Kidney (tissue), 14 donors: Measurements from ENCODE around the gene GNA12. TPM values are rescaled to one million over a fixed set of nuclear protein-coding genes. Genes with fewer than 3 reads are reported as not detected.

Experiments used
- DNase-seq, 5 donors: peaks; one replicate each; pipeline ENCODE4 v3.0.0-alpha.2; 2013 to 2020
- FAIRE-seq: peaks from 2 replicates; lab custom pipeline; 2012; peaks lifted over from hg19 to GRCh38; lab: Jason Lieb, UNC
- H3K27ac ChIP-seq, 2 donors: one replicate each; pipeline ENCODE4 v1.7.0; 2013; ENCODE audit warnings: low read depth in 2 of 2, low read length in 2 of 2, inconsistent platforms in 1 of 2
- H3K27me3 ChIP-seq: one replicate; pipeline ENCODE4 v1.7.1; 2013; ENCODE audit warnings: low read length, inconsistent platforms; ENCODE audit not compliant: control insufficient read depth, insufficient read depth
- H3K36me3 ChIP-seq, 3 donors: one replicate each; pipeline versions ENCODE4 v1.7.0 to v1.7.1; 2013; ENCODE audit warnings: low read length in 3 of 3, control low read depth in 1 of 3, inconsistent platforms in 1 of 3; ENCODE audit not compliant: insufficient read depth in 3 of 3, control insufficient read depth in 2 of 3
- H3K4me1 ChIP-seq, 3 donors: one replicate each; pipeline versions ENCODE4 v1.7.0 to v1.7.1; 2013; ENCODE audit warnings: low read length in 3 of 3, inconsistent platforms in 1 of 3, low read depth in 1 of 3; ENCODE audit not compliant: control insufficient read depth in 2 of 3, insufficient read depth in 2 of 3
- H3K4me3 ChIP-seq, 3 donors: one replicate each; pipeline versions ENCODE4 v1.7.0 to v1.8.1; 2013; ENCODE audit warnings: low read length in 3 of 3, control low read depth in 1 of 3, inconsistent platforms in 1 of 3
- H3K9ac ChIP-seq, 3 donors: one replicate each; pipeline versions ENCODE4 v1.7.0 to v1.7.1; 2013; ENCODE audit warnings: low read length in 3 of 3, control low read depth in 1 of 3, inconsistent platforms in 1 of 3
- H3K9me3 ChIP-seq, 3 donors: one replicate each; pipeline versions ENCODE4 v1.7.0 to v1.7.1; 2013; ENCODE audit warnings: low read length in 3 of 3, control low read depth in 1 of 3, inconsistent platforms in 1 of 3; ENCODE audit not compliant: control insufficient read depth in 2 of 3, insufficient read depth in 1 of 3
- CTCF ChIP-seq: IDR thresholded peaks from 3 replicates; pipeline ENCODE4 v1.5.1; 2012; ENCODE audit warnings: mild to moderate bottlenecking, moderate library complexity, borderline replicate concordance; ENCODE audit not compliant: insufficient read depth; ENCODE audit errors: extremely low read depth
- intact Hi-C: fragments of 100-400 bp; cut with DNase I; formaldehyde crosslinking; loops from one replicate; pipeline ENCODE4 v1.11.1; 2022
- polyA plus RNA-seq: library from polyadenylated mRNA; stranded (reverse); fragments of 350-450 nt; fragmentation: Illumina TruSeq; extraction: RNeasy Lipid Tissue Mini Kit (QIAGEN cat#74804); gene quantifications from one replicate; pipeline ENCODE4 v1.2.3, GENCODE V29; 2014; ENCODE audit warnings: low read depth, low replicate concordance; ENCODE audit not compliant: insufficient read depth
- total RNA-seq: library from RNA; stranded (reverse); fragmentation: NEBNext Ultra II Directional; extraction: Animal tissue kit (Norgen Biotek cat#: 25700); gene quantifications from one replicate; pipeline ENCODE4 v1.2.1, GENCODE V29; 2021
- donor health status: control.
- donor health status: control.
- donor health status: control.
- donor health status: control.
- donor health status: control.
- donor health status: DM: yes; HTN: yes; CAD: no.
- donor health status: Normal renal cell carcinoma (clear cell type).

Gene GNA12
- total and polyA plus RNA-seq, 2 donors from 2014 or later: 16.5 to 41.1 TPM

GRCh38 chr7:2878306-2878705, 34.2 kb upstream of the GNA12 start:
- no peak for DNase-seq
- no peak overlapping the region for H3K4me3 ChIP-seq
- H3K4me1 ChIP-seq: no peaks in the 10 kb centered on the region
- no peaks in the 10 kb centered on the region for H3K36me3 ChIP-seq
- FAIRE-seq: no peak
- intact Hi-C loops: no loop called here
- H3K9me3 ChIP-seq: peaks cover 0 to 1% (median 0%) of the 10 kb centered on the region in 3 donors
- H3K27ac ChIP-seq: no peak overlapping the region
- no peak overlapping the region for H3K9ac ChIP-seq
- H3K27me3 ChIP-seq: no peaks in the 10 kb centered on the region
- no peak for TF ChIP-seq CTCF

DNA sequence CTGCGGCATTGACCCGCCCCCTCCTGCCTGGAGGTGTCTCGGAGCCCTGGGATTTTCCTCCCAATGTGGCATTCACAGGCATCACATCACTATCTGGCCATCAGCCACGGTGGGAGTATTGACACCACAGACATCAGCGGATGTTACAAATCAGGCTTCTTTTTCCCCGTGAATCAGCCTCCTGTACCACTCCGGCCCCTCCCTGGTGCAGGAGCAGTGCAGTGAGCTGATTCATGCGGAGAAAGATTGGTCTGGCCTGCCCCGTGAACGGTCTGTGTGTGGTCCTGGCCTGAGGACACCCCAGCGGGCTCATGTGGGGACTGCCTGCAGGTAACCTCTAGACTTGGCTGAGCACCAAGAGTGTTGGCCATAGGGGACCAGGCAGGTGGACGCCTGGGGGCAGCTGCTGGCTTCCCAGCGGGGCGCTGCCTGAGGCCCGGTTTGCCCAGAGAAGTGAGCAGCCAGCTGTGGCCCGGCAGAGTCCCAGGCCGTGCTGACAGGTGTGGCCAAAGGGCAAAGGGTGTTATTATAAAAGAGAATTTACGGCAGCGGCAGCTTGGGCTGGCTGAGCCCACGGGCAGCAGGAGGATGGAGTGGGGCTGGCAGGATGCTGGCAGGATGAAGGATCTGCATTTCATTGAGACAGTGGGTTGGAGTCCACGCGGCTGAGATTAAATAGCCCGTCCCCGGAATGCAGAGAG, 32.1 kb upstream of the GNA12 start:
- no peak overlapping the region for H3K9ac ChIP-seq
- no peaks in the 10 kb centered on the region for H3K36me3 ChIP-seq
- intact Hi-C loops: no loop called here
- H3K27me3 ChIP-seq: no peaks in the 10 kb centered on the region
- FAIRE-seq (no peak), DNase-seq (peak in 4 of 5 donors; percentile 55 to 70 (median 60))
- H3K9me3 ChIP-seq: peaks cover 0 to 1% (median 0%) of the 10 kb centered on the region in 3 donors
- H3K27ac ChIP-seq: no peak overlapping the region
- TF ChIP-seq CTCF: no peak
- no peak overlapping the region for H3K4me3 ChIP-seq
- H3K4me1 ChIP-seq: no peaks in the 10 kb centered on the region

DNA sequence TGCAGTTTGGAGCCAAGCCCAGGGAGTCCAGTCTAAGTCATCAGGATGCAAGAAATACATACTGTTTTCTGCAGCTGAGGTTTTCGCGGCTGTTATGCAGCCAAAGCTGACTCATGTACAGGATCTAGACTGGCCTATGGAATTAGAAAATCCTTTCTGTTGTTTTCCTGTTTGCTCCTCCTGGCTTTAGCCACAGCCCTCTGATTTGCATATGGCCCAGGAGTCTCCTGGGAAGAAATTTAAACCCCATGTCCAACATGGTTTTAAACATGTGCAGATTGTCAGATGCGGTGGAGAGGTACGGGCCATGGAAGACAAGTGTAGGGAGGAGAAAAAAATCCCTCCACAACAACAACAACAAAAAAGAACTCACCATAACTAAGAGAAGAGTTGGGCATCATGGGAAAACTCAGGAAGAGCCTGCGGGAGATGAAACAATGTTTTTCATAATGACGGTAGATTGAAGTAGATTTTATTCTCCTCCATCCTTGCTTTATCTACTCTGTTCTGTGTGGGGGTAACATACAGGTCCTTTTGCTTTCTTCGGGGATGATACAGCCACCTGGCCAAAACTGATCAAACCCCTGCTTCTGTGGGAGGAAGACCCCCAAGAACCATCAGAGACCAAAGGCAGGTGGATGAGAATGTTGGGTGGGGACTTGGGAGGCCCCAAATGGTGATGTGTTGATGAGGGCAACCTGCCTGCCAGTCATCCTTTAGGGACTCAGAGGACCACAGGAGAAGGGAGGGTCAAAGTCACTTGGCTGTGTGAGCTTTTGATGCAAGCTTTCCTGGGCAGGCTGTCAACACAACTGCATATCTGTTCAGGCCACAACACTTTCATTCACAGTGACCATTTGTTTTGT, 29.8 kb upstream of the GNA12 start:
- peaks cover 0 to 4% (median 0%) of the 10 kb centered on the region in 3 donors for H3K4me1 ChIP-seq
- H3K9me3 ChIP-seq: no peaks in the 10 kb centered on the region
- no peak overlapping the region for H3K4me3 ChIP-seq
- no peak for TF ChIP-seq CTCF
- no peaks in the 10 kb centered on the region for H3K36me3 ChIP-seq
- H3K27me3 ChIP-seq: no peaks in the 10 kb centered on the region
- FAIRE-seq (no peak), DNase-seq (peak in 1 of 5 donors; percentile 38)
- no peak overlapping the region for H3K9ac ChIP-seq
- intact Hi-C loops: no loop called here
- H3K27ac ChIP-seq: no peak overlapping the region
